GM21786 (cell line): Measurements from ENCODE around the gene NHSL2.
"Not testable (repeated sequence)": the region's sequence is repeated elsewhere in the genome, so short reads cannot be mapped to it uniquely, and the experiment has no call there.

Experiments
- ATAC-seq: cut with Tn5 transposase; IDR thresholded peaks from one replicate; pipeline ENCODE4 v1.9.1; 2021; ENCODE audit not compliant: unreplicated experiment

The NHSL2 gene

DNA sequence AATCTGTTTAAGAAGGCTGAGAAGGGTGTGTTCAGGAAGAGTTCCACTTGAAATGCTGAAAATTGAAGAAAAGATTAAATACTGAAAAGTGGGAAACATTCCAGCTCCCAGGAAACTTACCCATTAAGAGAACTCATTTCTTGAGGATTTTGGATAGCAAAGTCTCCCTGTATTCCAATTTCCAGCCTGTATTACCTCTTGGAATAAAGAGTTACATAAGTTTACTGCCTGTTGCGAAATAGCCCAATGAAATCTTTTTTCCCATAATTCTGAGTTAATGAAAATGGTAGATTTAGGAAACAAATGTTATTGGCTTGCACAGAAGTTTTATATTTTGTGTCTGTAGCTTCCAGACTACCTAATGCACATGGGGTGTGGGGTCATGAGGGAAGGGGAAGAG lies 12.0 kb downstream of the NHSL2 start:
- no peak for ATAC-seq

DNA sequence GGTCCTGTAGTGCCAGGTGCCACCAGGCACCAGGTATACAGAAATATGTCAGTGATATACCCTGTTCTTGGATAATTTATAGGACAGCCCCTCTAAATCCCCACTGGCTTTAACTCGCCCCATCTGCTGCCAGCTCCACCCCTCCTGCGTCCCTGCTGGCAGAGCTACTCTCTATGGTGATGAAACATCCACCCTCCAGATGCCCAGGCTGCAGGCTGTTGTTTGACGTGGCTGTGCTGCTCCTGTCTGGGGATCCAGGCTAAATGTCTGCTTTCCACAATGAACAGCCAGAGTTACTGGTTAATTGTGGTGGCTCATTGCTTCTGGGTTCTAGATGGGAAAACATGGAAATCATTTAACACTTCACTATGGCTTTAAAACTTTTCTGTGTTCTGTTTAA lies 12.9 kb downstream of the NHSL2 start:
- no peak for ATAC-seq

DNA sequence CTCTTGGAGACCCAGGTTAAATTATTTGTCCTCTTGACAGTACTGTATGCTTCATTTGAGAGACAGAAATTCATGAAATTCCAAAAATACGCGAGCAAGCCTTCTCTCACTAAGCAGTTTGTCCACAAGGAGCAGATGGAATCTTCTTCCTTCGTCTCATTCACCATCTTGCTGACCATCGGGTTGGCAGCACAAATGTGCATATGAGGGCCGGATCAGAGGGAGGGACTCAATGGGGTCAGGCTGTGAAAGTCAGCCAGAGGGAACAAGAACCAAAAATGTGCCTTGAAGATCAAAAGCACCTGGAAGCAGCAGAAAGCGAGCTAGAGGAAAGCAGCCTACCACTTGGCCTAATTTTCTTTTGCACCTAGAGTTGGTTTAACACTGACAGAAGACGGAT lies 16.4 kb downstream of the NHSL2 start:
- no peak for ATAC-seq

DNA sequence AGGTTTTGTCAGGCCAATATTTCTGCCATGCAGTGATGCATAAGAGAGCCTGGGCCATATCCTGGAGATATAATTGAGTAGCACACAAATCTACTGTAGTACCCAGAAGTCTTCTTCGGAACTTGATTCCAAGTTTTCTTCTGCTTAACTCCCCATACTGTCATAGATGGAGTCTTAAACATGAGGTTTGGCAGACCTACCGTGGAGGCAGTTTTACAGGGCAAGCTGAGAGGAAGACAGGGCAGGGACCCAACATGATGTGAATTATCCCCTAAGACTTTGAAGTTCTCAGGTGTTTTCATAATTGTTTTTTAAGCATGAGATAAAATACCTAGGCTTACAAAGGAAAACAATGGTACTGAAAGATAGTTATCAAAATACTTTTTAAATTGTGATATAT lies 18.2 kb downstream of the NHSL2 start:
- ATAC-seq: no peak

DNA sequence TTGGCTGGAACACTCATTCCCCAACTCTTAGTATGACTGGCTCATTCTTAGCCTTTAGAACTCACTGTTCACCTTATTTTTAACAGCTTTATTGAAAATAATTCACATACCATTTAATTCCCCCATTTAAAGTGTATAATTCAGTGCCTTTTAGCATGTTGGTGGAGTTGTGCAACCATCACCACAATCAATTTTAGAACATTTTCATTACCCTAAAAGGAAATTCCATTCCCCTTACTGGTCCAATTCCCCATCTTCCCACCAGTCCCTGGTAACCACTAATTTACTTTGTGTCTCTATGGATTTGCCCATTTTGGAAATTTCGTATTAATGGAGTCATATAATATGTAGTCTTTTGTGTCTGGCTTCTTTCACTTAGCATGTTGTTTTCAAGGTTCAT lies 19.7 kb downstream of the NHSL2 start:
- ATAC-seq: no peak

DNA sequence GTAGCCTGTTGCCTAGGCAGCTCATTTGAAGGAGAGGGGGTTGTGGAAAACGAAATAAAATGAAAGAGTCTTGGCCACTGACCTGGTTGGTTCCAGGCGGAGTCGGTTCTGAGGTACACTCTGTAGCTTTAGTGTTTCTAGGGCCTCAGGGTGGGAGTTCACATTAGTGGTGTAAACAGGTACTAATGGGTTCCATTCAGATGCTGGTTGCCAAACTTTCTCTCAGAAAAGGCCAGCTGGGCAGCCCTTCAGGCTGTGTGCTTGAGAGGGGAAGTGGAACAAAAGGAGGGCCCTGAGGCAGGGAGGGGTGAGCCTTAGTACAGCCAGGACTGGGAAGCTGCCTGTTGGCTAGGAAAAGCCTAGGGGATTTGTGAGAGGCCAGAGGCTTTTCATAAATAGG lies 24.8 kb downstream of the NHSL2 start:
- no peak for ATAC-seq

DNA sequence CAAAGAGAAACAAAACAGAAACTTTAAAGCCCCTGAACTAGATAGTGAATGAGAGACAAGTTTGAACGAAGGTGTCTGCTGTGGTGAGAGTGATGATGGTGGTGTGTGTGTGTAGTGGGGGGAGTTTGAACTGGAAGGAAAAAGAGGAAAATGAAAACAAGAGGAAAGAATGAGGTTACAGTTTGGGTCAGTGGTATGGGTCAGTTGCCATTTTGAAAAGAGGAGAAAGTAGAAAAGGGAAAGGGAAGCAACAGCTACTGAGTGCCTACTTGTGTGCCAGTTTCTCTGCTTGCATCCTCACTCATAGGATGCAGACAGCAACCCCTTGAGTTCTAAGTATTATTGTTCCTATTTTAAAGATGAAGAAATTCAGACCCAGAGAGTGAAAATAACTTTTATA lies 26.0 kb downstream of the NHSL2 start:
- ATAC-seq: no peak

DNA sequence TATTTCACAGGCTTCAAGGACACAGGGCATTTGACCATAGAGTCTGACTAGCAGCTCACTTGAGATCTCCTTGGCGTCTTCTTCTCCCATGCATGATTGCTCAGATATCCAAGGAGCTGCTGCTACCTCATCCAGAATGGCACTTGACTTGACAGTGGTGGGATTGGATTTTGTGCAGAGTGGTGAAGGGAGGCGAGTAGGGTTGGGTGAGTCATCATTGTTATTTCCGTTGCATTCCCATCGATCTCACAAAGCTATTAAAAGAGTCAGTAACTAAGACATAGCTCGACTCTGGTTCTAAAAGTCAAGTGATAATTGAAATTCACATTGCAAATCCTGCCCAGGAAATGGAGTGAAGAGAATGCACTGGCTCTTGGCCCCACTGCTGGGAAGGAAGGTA lies 27.7 kb downstream of the NHSL2 start:
- ATAC-seq: no peak

DNA sequence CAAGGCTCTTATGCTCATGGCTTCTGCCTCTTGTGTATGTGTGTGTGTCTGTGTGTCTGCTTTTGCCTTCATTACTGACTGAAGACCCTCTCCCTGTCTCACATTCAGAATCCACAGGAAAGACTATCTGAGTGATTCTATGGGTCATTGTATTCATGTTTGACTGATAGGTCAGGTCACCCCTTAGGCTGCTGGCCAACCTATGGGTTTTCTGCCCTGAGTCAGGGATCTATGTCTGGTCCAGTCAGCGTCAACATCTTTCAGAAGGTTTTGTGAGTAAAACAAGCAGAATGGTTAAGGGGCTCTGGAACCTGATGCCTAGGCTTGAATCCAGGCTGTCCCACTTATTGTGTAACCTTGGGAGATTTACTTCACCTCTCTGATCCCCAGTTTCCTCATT lies 30.5 kb downstream of the NHSL2 start:
- no peak for ATAC-seq

DNA sequence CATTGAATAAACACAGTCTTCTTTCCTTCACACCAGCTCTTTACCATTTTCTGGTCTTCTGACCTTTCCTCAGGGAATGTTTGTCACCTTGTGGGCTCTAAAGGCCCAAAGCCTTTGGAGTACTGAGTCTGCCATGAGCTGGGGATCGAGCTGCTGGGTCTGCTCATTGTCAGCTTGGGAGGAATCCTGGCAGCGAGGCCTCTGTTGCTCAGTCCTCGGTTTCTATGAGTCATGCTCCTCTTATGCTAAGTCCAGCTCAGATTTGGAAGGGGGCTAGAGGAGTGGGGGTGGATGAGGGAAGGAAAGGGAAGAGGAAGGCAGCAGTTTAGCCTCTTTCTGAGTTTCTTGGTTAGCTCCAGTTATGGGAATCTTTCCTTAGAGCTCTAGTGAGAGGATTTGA lies 31.1 kb downstream of the NHSL2 start:
- ATAC-seq: no peak

DNA sequence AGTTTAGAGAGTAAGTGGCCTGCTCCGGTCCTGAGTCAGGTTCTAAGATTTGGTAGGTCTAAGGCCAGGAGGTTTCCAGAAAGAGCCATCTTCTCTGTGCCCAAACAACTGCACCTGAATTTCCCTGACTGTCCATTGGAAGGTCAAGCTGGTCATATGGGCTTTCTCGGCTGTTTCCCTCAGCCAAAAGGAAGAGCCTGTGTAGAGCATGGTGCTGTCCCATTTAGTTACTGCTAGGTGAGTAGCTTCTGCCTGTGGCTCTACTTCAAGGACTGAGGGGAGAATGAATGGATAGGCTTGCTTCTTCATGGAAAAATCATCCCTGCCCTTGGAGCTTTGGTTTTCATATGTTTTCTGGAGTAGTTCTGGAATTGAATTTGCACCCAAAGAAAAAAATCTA lies 33.7 kb downstream of the NHSL2 start:
- ATAC-seq: no peak

DNA sequence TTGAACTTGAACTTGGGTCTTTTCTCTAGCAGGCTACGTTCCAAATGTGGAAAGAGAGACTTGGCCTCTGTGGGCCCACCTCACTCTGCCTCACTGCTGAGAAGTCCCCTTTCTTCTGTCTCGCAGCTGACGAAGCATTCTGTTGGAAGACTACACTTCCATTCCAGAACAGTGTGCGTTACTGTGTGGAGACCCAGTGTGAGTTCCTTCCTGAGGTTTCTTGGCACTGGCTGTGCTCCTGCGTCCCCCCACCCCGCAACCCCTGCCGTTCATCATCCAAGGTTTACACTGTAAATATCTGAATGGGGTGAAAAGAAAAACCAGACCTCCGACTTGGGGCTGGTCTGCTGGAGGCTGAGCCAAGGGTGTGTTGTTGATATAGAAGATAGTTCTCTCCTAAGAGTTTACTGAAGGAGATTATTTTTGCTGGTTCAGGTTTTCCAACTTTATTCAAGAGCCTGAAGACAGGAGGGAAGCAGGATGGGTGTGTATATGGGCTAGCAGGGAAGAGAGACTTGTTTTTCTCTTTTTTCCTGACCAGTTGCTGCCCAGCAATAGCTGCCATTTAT lies 34.7 kb downstream of the NHSL2 start:
- no peak for ATAC-seq

DNA sequence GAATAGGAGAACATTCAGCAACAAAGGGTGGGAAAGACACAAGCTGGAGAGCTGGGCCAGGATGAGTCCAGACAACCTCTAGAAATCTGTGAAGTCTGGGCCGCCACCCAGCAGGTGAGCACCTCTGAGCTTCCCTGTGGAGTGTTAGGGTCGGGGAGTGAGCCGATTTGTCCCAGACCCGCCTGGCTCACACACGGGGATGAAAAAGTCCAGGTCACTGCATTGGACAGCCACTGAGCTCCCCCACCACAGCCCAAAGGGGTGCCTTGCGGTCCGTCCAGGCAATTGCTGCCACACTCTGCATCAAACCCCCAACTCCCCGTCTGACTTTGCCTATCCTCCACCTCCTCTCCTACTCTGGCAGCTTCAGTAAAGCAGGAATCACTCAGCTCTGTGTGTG lies 38.7 kb downstream of the NHSL2 start:
- ATAC-seq: no peak

DNA sequence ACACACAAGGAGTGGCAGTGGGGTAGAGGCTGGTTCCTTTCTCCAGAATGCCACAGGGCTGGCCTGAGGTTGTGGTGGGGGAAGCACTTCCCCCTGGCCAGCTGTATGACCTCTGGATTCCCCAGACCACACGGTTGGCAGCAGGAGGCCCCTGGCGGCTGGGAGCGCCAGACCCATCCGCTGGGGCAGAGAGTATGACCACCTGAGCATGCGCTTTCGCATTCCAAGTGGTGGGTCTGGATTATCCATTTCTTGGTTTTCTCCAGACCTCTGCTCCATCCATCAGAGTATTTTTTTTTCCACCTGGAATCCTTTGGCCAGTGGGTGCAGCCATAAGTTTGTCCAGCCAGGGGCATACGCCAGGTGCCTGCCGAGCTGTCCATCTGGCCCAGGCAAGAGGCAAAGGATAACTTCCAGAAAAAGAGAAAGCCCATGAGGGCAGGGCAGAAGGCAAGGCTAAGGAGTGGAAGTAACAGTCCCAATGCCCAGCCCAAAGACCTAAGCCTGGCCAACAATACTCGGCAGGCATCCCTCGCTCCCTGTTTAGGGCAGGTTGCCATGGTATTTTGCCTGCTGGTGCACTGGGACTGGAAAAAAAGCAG lies 39.3 kb downstream of the NHSL2 start:
- no peak for ATAC-seq

DNA sequence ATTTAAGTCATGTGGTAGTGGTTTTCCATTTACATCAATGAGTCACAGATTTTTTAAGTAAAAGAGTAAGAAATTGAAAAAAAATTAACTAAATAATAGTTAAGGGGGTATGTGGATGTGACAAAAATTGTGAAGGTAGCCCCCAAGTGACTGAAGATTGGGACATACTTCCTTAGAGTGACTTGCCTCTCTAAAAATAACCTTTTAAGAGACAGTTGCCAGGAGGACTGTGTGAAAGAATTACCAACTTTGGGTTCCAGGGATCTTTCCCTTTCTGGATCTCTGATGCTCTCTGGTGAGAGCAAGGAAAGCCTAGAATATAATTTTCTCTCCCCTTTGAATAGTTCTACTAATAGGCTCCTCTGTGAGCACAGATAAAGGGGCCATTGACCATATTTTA lies 42.7 kb downstream of the NHSL2 start:
- no peak for ATAC-seq

DNA sequence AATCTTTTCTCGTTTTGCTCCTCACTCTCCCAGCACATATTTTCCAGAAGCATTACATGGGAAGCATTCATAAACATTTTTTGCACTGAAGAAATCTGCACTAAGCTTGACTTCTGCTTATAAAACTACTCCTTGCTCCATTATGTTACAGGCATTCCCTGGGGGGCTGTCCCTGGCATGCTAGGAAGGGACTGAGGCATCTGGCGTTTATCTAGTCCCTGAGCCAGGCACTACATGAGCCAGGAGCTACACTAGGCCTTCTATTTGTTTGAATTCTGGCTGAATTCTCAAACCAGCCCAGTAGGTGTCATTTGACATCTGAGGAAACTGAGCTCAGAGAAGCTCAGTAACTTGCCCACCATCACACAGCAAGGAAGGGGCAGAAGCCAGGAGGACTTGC lies 43.3 kb downstream of the NHSL2 start:
- ATAC-seq: no peak

DNA sequence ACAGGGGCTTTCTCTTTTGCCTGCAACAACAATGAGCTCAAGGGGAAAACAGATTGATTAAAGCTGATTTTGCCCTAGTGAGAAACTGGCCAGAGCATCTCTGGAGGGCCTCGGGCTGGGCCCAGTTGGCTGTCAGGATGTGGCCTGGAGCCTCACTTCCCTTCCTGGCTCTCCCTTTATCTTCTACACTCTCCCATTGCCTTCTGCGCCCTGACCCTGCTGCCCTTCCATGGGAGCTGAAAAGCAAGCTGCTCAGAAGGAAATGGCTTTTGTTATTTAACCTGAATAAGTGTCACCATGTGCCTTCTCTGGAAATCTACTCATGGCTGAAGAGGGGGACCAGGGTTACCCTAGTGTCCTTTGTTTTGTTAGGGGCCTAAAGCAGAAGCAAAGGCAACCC lies 43.8 kb downstream of the NHSL2 start:
- ATAC-seq: no peak

DNA sequence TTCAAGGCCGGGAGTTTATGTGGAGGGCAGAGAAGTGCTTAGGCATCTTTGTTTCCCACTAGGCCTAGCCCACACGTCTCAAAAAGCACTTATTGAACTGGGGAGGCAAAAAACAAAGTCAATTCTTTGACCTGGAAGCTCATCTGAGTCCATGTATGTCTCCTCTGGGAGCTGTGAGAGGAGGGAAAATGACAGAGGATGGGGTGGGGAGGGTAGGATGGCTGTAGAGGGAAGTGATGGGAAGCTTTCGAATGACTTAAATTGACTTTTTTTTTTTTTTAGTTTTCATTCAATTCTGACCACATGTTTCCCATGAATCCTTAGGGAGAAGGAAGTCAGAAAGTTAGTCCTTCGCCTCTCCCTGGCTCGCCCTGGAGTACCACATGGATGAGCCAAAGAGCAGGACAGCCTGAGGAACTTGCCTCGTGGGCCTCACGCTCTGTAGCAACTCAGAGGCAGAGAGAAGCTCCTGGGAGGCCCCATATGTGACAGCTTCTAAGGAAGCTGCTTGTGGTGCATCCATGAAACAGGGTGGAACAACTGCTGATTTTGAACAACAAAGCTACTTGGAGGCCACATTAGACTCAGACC lies 45.0 kb downstream of the NHSL2 start:
- ATAC-seq: no peak

DNA sequence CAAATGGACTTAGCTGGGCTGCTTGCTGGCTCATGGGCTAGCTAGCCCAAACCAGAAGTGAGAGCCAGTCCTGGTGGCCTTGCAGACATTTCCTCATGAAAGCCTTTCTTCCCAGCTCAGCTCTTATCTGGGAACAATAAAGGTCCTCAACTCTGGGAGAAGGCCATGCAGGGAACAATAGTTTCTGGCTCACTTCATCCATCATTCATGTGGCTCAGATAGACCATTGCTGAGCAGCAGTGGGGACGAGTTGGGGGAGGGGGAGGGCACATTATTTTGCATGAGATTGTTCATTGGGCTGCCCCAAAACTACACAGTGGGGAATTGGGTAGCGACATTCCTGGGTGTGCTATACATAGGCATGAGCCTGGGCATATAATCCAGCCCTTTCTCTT lies 47.6 kb downstream of the NHSL2 start:
- no peak for ATAC-seq

DNA sequence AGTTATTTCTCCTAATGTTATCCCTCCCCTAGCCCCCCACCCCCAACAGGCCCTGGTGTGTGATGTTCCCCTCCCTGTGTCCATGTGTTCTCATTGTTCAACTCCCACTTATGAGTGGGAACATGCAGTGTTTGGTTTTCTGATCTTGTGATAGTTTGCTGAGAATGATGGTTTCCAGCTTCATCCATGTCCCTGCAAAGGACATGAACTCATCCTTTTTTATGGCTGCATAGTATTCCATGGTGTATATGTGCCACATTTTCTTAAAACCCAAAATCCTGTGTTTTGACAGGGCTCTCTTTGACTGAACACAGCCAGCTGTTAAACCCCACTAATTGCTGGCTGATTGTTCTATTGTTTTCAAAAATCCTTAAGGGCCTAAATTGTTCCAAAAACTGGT lies 53.5 kb downstream of the NHSL2 start:
- not testable (repeated sequence) for ATAC-seq

DNA sequence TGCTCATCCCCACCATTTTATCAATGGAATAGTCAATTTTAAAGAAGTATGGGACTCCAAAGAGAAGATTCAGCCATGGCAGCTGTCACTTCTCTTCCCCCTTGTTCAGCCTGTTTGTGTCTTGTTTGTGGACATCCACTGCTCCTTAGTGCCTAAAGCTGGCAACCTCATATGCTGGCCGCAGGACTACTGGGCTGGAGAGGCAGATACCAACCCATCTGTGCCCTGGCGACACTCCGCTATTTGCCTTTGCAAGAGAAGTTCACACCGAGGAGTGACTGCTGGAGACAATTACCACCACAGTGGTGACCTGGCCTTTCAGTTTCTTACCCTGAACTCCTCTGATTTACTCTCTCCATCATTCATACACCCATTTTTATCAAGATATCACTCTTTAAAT lies 64.3 kb downstream of the NHSL2 start:
- no peak for ATAC-seq

DNA sequence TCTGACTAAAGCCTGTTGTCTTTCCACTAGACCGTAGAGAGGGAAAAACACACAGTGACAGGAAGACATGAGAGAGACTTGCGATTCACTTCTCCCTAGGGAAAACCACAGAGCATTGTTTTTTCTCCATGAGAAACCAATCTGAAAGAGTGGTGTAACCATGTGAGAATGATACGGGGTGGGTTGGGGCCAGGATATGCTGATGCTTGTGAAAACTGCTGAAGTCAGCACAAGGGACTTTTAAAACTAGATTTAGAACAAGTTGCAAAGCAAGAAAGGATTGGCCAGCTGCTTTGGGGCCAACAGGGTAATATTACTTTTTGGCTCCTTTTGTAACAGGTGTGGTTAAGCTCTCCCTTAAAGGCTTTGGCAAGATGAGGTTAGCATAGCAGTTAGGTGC lies 66.1 kb downstream of the NHSL2 start:
- no peak for ATAC-seq

DNA sequence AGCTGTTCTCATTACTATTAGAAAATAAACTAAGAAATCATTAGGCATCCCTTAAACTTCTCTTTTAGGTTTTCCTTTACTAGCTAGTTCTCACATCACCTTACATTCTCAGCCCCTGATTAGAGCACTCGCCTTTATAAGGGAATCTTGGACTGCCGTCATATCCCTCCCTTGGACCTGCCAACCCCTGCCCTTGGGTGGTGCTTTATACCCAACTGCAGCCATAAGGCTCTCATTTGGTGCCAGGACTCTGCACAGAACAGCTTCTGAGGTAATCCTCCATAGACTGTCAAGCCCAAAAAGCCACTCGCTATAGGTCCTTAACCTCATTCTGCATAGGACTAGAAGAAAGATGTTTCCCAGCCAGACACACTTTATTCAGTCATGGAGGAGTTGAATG lies 67.5 kb downstream of the NHSL2 start:
- no peak for ATAC-seq
